SK-N-SH (cell line): ENCODE data around the gene ZNF280A. TPM values are rescaled to one million over a fixed set of nuclear protein-coding genes. Genes with fewer than 3 reads are reported as not detected.

Experiments used
- CTCF ChIA-PET: fragments of 300-600, 350-600 bp; formaldehyde crosslinking; extraction: SDS; loops from one replicate; lab custom pipeline; 2021; lab: Yijun Ruan, JAX
- POLR2A ChIA-PET: fragments of 350-600 bp; sonication (Branson Sonifier 250); formaldehyde crosslinking; extraction: SDS; loops from one replicate; lab custom pipeline; 2020; ENCODE audit warnings: antibody characterized with exemption, inconsistent platforms; lab: Yijun Ruan, JAX
- DNase-seq: peaks from one replicate; pipeline ENCODE4 v3.0.0; 2012
- H2AFZ ChIP-seq: fragments of 200-600 bp; sonication (generic); 2 replicates; pipeline ENCODE4 v1.8.1; 2016; ENCODE audit warnings: antibody characterized with exemption, mild to moderate bottlenecking, low read depth
- H3F3A ChIP-seq: fragments of 200-600 bp; sonication (generic); replicated peaks from 2 replicates; pipeline ENCODE3; 2016; ENCODE audit warnings: antibody characterized with exemption, mild to moderate bottlenecking; ENCODE audit not compliant: insufficient read depth
- H3K27ac ChIP-seq, 2 experiments: fragments of 200-500 bp in 1 of 2; fragments of 200-600 bp in 1 of 2; sonication (Bioruptor generic) in 1 of 2; sonication (generic), shearing (Covaris generic) in 1 of 2; 2 replicates each; pipeline versions ENCODE4 v1.5.1 to v1.6.1; 2014 to 2016; ENCODE audit warnings: low read depth in 2 of 2, inconsistent platforms in 1 of 2, low read length in 1 of 2, mild to moderate bottlenecking in 1 of 2, mixed read lengths in 1 of 2
- H3K27me3 ChIP-seq: fragments of 200-600 bp; sonication (generic), shearing (Covaris generic); 2 replicates; pipeline ENCODE4 v1.6.1; 2016; ENCODE audit warnings: mixed run types; ENCODE audit not compliant: insufficient read depth
- H3K36me3 ChIP-seq, 2 experiments: fragments of 200-500 bp in 1 of 2; fragments of 200-600 bp in 1 of 2; sonication (Bioruptor generic) in 1 of 2; sonication (generic) in 1 of 2; replicated peaks in 1 of 2; 2 replicates each; pipeline versions ENCODE3 to v1.5.1; 2014 to 2016; ENCODE audit warnings: low read length in 1 of 2, mild to moderate bottlenecking in 1 of 2; ENCODE audit not compliant: insufficient read depth in 2 of 2, control insufficient read depth in 1 of 2
- H3K4me1 ChIP-seq, 2 experiments: fragments of 200-500 bp in 1 of 2; fragments of 200-600 bp in 1 of 2; sonication (Bioruptor generic) in 1 of 2; sonication (generic), shearing (Covaris generic) in 1 of 2; 2 replicates each; pipeline versions ENCODE4 v1.5.1 to v1.6.1; 2014 to 2016; ENCODE audit warnings: low read depth in 1 of 2, low read length in 1 of 2, mixed run types in 1 of 2; ENCODE audit not compliant: insufficient read depth in 2 of 2, control insufficient read depth in 1 of 2
- H3K4me2 ChIP-seq: fragments of 200-600 bp; sonication (generic), shearing (Covaris generic); 2 replicates; pipeline ENCODE4 v1.6.1; 2017; ENCODE audit warnings: mixed run types
- H3K4me3 ChIP-seq, 2 experiments: fragments of 200-500 bp in 1 of 2; fragments of 200-600 bp in 1 of 2; sonication (Bioruptor generic) in 1 of 2; sonication (generic), shearing (Covaris generic) in 1 of 2; 2 replicates each; pipeline versions ENCODE4 v1.5.1 to v1.8.1; 2014 to 2016; ENCODE audit warnings: low read depth in 2 of 2, inconsistent platforms in 1 of 2, low read length in 1 of 2, mild to moderate bottlenecking in 1 of 2, mixed read lengths in 1 of 2, moderate library complexity in 1 of 2
- H3K79me2 ChIP-seq: fragments of 200-600 bp; sonication (generic); 2 replicates; pipeline ENCODE4 v1.8.1; 2017; ENCODE audit warnings: mild to moderate bottlenecking; ENCODE audit not compliant: insufficient read depth
- H3K9ac ChIP-seq: fragments of 200-600 bp; sonication (generic); 2 replicates; pipeline ENCODE4 v1.6.1; 2017; ENCODE audit warnings: mixed run types
- H3K9me2 ChIP-seq: fragments of 200-600 bp; sonication (generic); 2 replicates; pipeline ENCODE4 v1.6.1; 2017; ENCODE audit warnings: mixed run types
- H3K9me3 ChIP-seq: fragments of 200-600 bp; sonication (generic); 2 replicates; pipeline ENCODE4 v1.6.1; 2017; ENCODE audit warnings: mixed run types, mild to moderate bottlenecking, moderate library complexity
- H4K20me1 ChIP-seq: fragments of 200-600 bp; sonication (generic); 2 replicates; pipeline ENCODE4 v1.6.1; 2017; ENCODE audit warnings: mild to moderate bottlenecking, mixed run types; ENCODE audit not compliant: insufficient read depth
- MXI1 ChIP-seq: IDR thresholded peaks from 2 replicates; pipeline ENCODE4 v1.6.1; 2012; ENCODE audit warnings: mild to moderate bottlenecking, low read depth, low read length, improper control_type of control experiment
- NFIC ChIP-seq: IDR thresholded peaks from 2 replicates; pipeline ENCODE4 v1.4.0; 2012; ENCODE audit warnings: borderline replicate concordance
- POLR2AphosphoS5 ChIP-seq: IDR thresholded peaks from 2 replicates; pipeline ENCODE4 v1.6.1; 2012; ENCODE audit warnings: low read depth, low read length
- SMC3 ChIP-seq: IDR thresholded peaks from 2 replicates; pipeline ENCODE4 v1.6.1; 2012; ENCODE audit warnings: low read depth, low read length, improper control_type of control experiment
- TCF12 ChIP-seq: IDR thresholded peaks from 2 replicates; pipeline ENCODE4 v1.4.0; 2012
- WGBS: methylation state at CpG from one replicate; pipeline ENCODE4 v1.1.6; 2017; ENCODE audit warnings: low lambda C conversion rate; 5-methylcytosine and 5-hydroxymethylcytosine counted together
- polyA plus RNA-seq, 3 experiments: library from polyadenylated mRNA; depleted of rRNA; stranded (reverse); fragments of >200 nt; gene quantifications; 2 replicates each; pipeline ENCODE4 v1.2.3, GENCODE V29; 2012
- TF ChIP-seq, protein P1 (sequence below): IDR thresholded peaks from 2 replicates; pipeline ENCODE4 v1.6.1; 2012; ENCODE audit warnings: mild to moderate bottlenecking, low read depth, low read length, moderate library complexity
- TF ChIP-seq, protein P2 (sequence below): fragments of 200-600 bp; sonication (generic); IDR thresholded peaks from 2 replicates; pipeline ENCODE4 v1.6.1; 2017; ENCODE audit warnings: antibody characterized with exemption, mild to moderate bottlenecking, moderate library complexity
- TF ChIP-seq, protein P3 (sequence below): IDR thresholded peaks from 2 replicates; pipeline ENCODE4 v1.4.0; 2012; ENCODE audit warnings: low read depth, borderline replicate concordance

Gene ZNF280A
- polyA plus RNA-seq, 1 of the 3 experiments (the other 2 are of a cell fraction): not detected

DNA sequence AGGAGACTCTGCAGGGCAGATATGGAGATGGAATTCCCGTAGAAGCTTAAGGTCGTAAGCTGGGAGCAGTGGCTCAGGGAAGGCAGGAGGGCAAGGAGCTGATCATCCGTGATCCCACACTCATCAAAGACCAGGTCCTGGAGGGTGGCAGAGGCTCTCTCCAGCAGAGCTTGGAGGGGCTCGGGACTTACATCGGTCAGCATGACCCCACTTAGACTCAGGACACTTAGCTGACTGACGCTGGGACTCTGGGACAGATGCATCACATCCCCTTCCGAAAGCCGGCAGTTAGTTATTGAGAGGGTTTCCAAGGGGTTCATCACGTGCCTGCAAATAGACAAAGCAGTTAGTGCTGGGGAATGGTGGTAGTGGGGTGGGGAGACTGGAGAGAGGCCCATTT is 28.2 kb upstream of the ZNF280A start (continued):
- TF ChIP-seq NFIC: no peak
- TF ChIP-seq, protein P1, sequence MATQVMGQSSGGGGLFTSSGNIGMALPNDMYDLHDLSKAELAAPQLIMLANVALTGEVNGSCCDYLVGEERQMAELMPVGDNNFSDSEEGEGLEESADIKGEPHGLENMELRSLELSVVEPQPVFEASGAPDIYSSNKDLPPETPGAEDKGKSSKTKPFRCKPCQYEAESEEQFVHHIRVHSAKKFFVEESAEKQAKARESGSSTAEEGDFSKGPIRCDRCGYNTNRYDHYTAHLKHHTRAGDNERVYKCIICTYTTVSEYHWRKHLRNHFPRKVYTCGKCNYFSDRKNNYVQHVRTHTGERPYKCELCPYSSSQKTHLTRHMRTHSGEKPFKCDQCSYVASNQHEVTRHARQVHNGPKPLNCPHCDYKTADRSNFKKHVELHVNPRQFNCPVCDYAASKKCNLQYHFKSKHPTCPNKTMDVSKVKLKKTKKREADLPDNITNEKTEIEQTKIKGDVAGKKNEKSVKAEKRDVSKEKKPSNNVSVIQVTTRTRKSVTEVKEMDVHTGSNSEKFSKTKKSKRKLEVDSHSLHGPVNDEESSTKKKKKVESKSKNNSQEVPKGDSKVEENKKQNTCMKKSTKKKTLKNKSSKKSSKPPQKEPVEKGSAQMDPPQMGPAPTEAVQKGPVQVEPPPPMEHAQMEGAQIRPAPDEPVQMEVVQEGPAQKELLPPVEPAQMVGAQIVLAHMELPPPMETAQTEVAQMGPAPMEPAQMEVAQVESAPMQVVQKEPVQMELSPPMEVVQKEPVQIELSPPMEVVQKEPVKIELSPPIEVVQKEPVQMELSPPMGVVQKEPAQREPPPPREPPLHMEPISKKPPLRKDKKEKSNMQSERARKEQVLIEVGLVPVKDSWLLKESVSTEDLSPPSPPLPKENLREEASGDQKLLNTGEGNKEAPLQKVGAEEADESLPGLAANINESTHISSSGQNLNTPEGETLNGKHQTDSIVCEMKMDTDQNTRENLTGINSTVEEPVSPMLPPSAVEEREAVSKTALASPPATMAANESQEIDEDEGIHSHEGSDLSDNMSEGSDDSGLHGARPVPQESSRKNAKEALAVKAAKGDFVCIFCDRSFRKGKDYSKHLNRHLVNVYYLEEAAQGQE: no peak

DNA sequence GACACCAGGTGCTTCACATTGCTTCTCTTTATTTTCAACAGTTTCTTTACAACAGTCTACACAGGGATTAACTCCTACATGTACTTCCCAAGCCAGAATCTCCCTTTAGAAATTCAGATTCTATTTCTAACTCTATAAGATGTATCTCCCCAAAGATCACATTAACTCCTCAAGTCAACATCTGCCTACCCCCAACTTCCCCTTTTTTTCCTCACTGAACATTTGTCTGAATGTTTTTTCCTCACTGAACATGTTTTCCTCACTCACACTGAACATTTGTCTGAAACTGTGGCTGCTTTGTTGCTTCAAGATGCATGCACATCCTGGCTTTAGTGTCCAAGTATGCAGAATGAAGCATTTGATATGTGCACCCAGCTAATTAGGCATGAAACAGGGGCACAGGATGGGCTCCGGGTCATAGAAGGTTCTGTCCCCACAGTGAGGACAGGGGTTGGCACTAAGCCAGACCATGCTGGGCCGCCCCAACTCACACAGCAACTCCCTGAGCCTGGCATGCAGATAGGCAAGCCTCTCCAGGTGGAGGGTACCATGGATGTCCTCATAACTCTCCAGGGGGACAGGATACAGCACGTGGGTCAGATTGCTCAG is 27.7 kb upstream of the ZNF280A start:
- CTCF ChIA-PET: interaction anchor here (1.0 kb wide), 1 partner anchor 39 kb away, joined by 3 read pairs; no protein-coding TSS in a partner anchor
- Histone ChIP-seq H3K36me3 (peaks cover 52 to 63% of the 10 kb centered on the region in 2 experiments), H3K27ac (no peak overlapping the region), H3K9me3 (no peaks in the 10 kb centered on the region), H2AFZ (no peak overlapping the region), H4K20me1 (peaks cover 59% of the 10 kb centered on the region), H3K4me3 (no peak overlapping the region), H3K4me1 (peaks cover 0 to 15% of the 10 kb centered on the region in 2 experiments; a peak in 2 of 4 replicates), H3K4me2 (no peak overlapping the region), H3K79me2 (peaks cover 25% of the 10 kb centered on the region), H3K9ac (no peak overlapping the region), H3K9me2 (no peaks in the 10 kb centered on the region), H3K27me3 (no peaks in the 10 kb centered on the region), H3F3A (peaks cover 29% of the 10 kb centered on the region)
- WGBS: 89% methylated on average over 3 of the region's 3 CpGs
- DNase-seq: no peak
- POLR2A ChIA-PET: interaction anchor here (1.6 kb wide), 1 partner anchor 11 kb away, joined by 6 read pairs; the partner anchor contains the start of gene PRAME
- TF ChIP-seq POLR2AphosphoS5 (0 out of 2 replicates have a peak, but pooled peaks have one; percentile 7), MXI1 (no peak), SMC3 (no peak), TCF12 (no peak)
- TF ChIP-seq, protein P2, sequence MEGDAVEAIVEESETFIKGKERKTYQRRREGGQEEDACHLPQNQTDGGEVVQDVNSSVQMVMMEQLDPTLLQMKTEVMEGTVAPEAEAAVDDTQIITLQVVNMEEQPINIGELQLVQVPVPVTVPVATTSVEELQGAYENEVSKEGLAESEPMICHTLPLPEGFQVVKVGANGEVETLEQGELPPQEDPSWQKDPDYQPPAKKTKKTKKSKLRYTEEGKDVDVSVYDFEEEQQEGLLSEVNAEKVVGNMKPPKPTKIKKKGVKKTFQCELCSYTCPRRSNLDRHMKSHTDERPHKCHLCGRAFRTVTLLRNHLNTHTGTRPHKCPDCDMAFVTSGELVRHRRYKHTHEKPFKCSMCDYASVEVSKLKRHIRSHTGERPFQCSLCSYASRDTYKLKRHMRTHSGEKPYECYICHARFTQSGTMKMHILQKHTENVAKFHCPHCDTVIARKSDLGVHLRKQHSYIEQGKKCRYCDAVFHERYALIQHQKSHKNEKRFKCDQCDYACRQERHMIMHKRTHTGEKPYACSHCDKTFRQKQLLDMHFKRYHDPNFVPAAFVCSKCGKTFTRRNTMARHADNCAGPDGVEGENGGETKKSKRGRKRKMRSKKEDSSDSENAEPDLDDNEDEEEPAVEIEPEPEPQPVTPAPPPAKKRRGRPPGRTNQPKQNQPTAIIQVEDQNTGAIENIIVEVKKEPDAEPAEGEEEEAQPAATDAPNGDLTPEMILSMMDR: no peak
- TF ChIP-seq, protein P3, sequence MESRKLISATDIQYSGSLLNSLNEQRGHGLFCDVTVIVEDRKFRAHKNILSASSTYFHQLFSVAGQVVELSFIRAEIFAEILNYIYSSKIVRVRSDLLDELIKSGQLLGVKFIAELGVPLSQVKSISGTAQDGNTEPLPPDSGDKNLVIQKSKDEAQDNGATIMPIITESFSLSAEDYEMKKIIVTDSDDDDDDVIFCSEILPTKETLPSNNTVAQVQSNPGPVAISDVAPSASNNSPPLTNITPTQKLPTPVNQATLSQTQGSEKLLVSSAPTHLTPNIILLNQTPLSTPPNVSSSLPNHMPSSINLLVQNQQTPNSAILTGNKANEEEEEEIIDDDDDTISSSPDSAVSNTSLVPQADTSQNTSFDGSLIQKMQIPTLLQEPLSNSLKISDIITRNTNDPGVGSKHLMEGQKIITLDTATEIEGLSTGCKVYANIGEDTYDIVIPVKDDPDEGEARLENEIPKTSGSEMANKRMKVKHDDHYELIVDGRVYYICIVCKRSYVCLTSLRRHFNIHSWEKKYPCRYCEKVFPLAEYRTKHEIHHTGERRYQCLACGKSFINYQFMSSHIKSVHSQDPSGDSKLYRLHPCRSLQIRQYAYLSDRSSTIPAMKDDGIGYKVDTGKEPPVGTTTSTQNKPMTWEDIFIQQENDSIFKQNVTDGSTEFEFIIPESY: no peak
